ENCODE measurements around the gene CYFIP1. TPM values are rescaled to one million over a fixed set of nuclear protein-coding genes. Genes with fewer than 3 reads are reported as not detected.

CYFIP1 gene
- total RNA-seq, 1 donor from 2014 or later: 16.4 TPM

Other genes with a start within 250 kb of the CYFIP1 start
- gene NIPA1, start 193.7 kb downstream of the CYFIP1 start, total RNA-seq: 16.2 and 19.8 TPM in 2 replicates
- 93.7 and 98.8 TPM in 2 replicates for gene NIPA2, start 141.7 kb downstream of the CYFIP1 start, total RNA-seq
- gene TUBGCP5, start 59.2 kb upstream of the CYFIP1 start, total RNA-seq: 21.7 and 26.2 TPM in 2 replicates
- not detected in 2 replicates for gene GOLGA6L1, start 156.5 kb upstream of the CYFIP1 start, total RNA-seq